ENCODE measurements around the gene NOTCH4. TPM values are rescaled to one million over a fixed set of nuclear protein-coding genes. Genes with fewer than 3 reads are reported as not detected.
"Not testable (repeated sequence)": the region's sequence is repeated elsewhere in the genome, so short reads cannot be mapped to it uniquely, and the experiment has no call there.

Gene NOTCH4
- polyA plus RNA-seq, 4 donors: 1.1 to 15.2 (median 4.6) TPM

DNA sequence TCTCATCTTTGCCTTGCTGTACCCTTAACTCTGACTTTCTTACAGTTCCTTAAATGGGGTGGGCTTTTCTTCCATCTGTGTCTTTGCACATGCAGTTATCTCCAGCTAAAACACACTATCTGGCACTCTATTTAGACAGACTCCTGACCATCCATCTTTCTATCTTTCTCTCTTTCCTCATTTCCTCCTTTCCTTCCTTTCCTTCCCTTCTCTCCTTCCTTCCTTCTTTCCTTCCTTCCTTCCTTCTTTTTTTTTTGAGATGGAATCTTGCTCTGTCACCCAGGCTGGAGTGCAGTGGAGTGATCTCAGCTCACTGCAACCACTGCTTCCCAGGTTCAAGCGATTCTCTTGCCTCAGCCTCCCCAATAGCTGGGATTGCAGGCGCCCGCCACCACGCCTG, 8.2 kb downstream of the NOTCH4 start:
- Histone ChIP-seq H3K27me3 (ENCODE audit: control insufficient read depth in 3 of 3, insufficient read depth in 3 of 3, low read length in 3 of 3) (peaks cover 0 to 2% (median 0%) of the 10 kb centered on the region in 3 donors), H3K4me3 (ENCODE audit: low read depth in 1 of 3, low read length in 3 of 3) (no peak overlapping the region), H3K36me3 (ENCODE audit: control insufficient read depth in 3 of 3, insufficient read depth in 2 of 3, low read depth in 1 of 3, low read length in 3 of 3) (no peaks in the 10 kb centered on the region), H3K9me3 (ENCODE audit: control insufficient read depth in 2 of 2, insufficient read depth in 1 of 2, low read depth in 1 of 2, low read length in 1 of 2) (no peaks in the 10 kb centered on the region), H3K27ac (ENCODE audit: low read depth in 1 of 3, low read length in 2 of 3) (no peak overlapping the region), H3K4me1 (ENCODE audit: control insufficient read depth in 3 of 3, insufficient read depth in 2 of 3, low read depth in 1 of 3, low read length in 2 of 3) (no peaks in the 10 kb centered on the region)
- no peak for FAIRE-seq
- 95 to 99% (median 98%) methylated on average over 4 of the region's 4 CpGs for WGBS, 3 donors
- no peak for DNase-seq

DNA sequence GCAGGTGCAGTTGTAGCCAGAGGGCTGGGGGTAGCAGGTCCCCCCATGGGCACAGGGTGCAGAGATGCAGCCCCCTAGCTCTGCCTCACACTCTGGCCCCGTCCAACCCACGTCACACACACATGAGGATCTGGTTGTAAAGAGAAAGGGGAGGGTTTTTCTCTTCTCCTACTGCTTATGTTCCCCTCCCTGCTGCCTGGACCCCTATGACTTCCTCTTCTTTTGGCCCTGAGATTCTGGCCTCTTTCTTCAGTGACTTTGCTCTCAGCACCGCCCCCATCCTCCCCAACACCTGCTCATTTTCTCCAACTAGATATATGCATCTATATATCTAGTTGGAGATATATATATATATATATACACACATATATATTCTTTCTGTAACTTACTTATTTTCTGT, 9.7 kb downstream of the NOTCH4 start:
- FAIRE-seq (no peak), DNase-seq (no peak)
- H3K9me3 ChIP-seq (ENCODE audit: control insufficient read depth in 2 of 2, insufficient read depth in 1 of 2, low read depth in 1 of 2, low read length in 1 of 2): no peaks in the 10 kb centered on the region
- no peak overlapping the region for H3K4me3 ChIP-seq (ENCODE audit: low read depth in 1 of 3, low read length in 3 of 3)
- no peaks in the 10 kb centered on the region for H3K36me3 ChIP-seq (ENCODE audit: control insufficient read depth in 3 of 3, insufficient read depth in 2 of 3, low read depth in 1 of 3, low read length in 3 of 3)
- 81 to 92% (median 81%) methylated on average over 3 of the region's 3 CpGs for WGBS, 3 donors
- H3K27me3 ChIP-seq (ENCODE audit: control insufficient read depth in 3 of 3, insufficient read depth in 3 of 3, low read length in 3 of 3): peaks cover 0 to 2% (median 0%) of the 10 kb centered on the region in 3 donors
- H3K4me1 ChIP-seq (ENCODE audit: control insufficient read depth in 3 of 3, insufficient read depth in 2 of 3, low read depth in 1 of 3, low read length in 2 of 3): no peaks in the 10 kb centered on the region
- no peak overlapping the region for H3K27ac ChIP-seq (ENCODE audit: low read depth in 1 of 3, low read length in 2 of 3)

DNA sequence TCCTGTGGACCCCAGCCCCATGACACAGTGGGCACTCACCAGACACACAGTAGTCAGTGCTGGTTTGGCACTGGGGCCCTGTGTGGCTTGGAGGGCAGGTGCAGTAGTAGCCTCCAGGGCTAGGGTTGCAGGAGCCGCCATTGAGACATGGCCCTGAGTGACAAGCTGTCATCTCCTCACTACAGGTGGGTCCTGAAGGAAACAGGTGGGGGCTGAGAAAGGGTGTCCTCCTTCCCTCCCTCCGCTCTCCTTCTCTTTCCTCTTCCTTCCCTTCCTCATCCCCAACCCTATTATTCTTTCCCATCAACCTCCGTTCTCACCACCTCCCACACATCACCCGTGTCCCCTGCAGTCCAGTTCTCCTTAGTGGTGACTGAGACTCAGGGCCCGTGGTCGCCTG, 10.2 kb downstream of the NOTCH4 start:
- DNase-seq (no peak), FAIRE-seq (no peak)
- 86 to 93% (median 91%) methylated on average over 6 of the region's 6 CpGs for WGBS, 3 donors
- no peak overlapping the region for H3K4me3 ChIP-seq (ENCODE audit: low read depth in 1 of 3, low read length in 3 of 3)
- no peak overlapping the region for H3K27ac ChIP-seq (ENCODE audit: low read depth in 1 of 3, low read length in 2 of 3)
- H3K4me1 ChIP-seq (ENCODE audit: control insufficient read depth in 3 of 3, insufficient read depth in 2 of 3, low read depth in 1 of 3, low read length in 2 of 3): no peaks in the 10 kb centered on the region
- no peaks in the 10 kb centered on the region for H3K9me3 ChIP-seq (ENCODE audit: control insufficient read depth in 2 of 2, insufficient read depth in 1 of 2, low read depth in 1 of 2, low read length in 1 of 2)
- peaks cover 0 to 2% (median 0%) of the 10 kb centered on the region in 3 donors for H3K27me3 ChIP-seq (ENCODE audit: control insufficient read depth in 3 of 3, insufficient read depth in 3 of 3, low read length in 3 of 3)
- H3K36me3 ChIP-seq (ENCODE audit: control insufficient read depth in 3 of 3, insufficient read depth in 2 of 3, low read depth in 1 of 3, low read length in 3 of 3): no peaks in the 10 kb centered on the region

DNA sequence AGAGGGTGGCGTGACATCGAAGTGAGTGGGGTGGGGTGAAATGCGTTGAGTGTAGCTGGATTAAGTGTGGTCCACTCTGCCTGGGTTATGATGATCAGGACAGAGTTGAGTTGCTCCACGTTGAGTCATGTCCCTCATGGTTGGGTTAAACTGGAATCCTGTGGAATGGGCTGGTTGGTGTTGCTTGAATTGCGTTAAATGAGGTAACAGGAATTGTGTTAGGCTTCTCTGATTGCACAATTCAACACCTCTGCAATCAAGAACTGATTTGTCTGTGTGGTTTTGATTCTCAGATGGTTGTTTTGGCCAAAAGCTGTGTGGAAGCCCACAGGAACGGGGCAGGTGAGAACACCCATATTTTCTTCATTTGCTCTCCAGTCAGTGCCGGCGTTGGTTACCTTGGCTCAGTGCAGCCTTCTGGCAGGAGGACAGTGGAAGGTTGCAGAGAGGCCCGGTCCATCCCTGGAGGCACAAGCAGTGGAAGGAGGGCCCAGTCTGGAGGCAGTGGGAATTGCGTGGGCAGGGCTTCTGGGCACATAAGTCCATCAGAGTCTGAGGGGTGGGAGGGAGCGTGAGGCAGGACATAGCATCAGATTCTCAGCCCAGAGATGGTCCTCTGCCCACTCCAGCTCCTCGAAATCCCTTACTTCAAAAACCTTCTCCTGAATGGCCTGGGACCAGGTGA, 11.6 kb downstream of the NOTCH4 start:
- FAIRE-seq: no peak

DNA sequence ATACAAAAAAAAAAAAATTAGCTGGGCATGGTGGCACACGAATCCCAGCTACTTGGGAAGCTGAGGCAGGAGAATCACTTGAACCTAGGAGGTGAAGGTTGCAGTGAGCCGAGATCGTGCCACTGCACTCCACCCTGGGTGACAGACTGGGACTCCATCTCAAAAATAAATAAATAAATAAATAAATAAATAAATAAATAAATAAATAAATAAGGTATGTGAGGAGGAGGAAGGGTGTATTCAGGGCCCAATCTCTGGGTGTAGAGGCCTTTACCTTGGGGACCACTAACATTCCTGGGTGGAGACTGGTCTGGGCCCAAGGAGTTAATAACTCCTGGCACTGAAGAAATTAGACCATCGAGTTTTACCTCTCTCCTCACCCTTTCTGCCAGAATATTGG, 12.4 kb downstream of the NOTCH4 start:
- not testable (repeated sequence) for FAIRE-seq; H3K27ac ChIP-seq (ENCODE audit: low read depth in 1 of 3, low read length in 2 of 3); H3K36me3 ChIP-seq (ENCODE audit: control insufficient read depth in 3 of 3, insufficient read depth in 2 of 3, low read depth in 1 of 3, low read length in 3 of 3); H3K9me3 ChIP-seq (ENCODE audit: control insufficient read depth in 2 of 2, insufficient read depth in 1 of 2, low read depth in 1 of 2, low read length in 1 of 2); H3K4me3 ChIP-seq (ENCODE audit: low read depth in 1 of 3, low read length in 3 of 3); H3K4me1 ChIP-seq (ENCODE audit: control insufficient read depth in 3 of 3, insufficient read depth in 2 of 3, low read depth in 1 of 3, low read length in 2 of 3); H3K27me3 ChIP-seq (ENCODE audit: control insufficient read depth in 3 of 3, insufficient read depth in 3 of 3, low read length in 3 of 3); DNase-seq
- WGBS, 3 donors: 84 to 85% (median 84%) methylated on average over 4 of the region's 4 CpGs

More for the DNA sequence above, 11.6 kb downstream of the NOTCH4 start:
- no peaks in the 10 kb centered on the region for H3K9me3 ChIP-seq (ENCODE audit: control insufficient read depth in 2 of 2, insufficient read depth in 1 of 2, low read depth in 1 of 2, low read length in 1 of 2)
- H3K4me1 ChIP-seq (ENCODE audit: control insufficient read depth in 3 of 3, insufficient read depth in 2 of 3, low read depth in 1 of 3, low read length in 2 of 3): no peaks in the 10 kb centered on the region
- no peaks in the 10 kb centered on the region for H3K36me3 ChIP-seq (ENCODE audit: control insufficient read depth in 3 of 3, insufficient read depth in 2 of 3, low read depth in 1 of 3, low read length in 3 of 3)
- DNase-seq: no peak
- no peak overlapping the region for H3K4me3 ChIP-seq (ENCODE audit: low read depth in 1 of 3, low read length in 3 of 3)
- WGBS, 3 donors: 76 to 88% (median 85%) methylated on average over 12 of the region's 12 CpGs
- H3K27me3 ChIP-seq (ENCODE audit: control insufficient read depth in 3 of 3, insufficient read depth in 3 of 3, low read length in 3 of 3): no peaks in the 10 kb centered on the region
- H3K27ac ChIP-seq (ENCODE audit: low read depth in 1 of 3, low read length in 2 of 3): no peak overlapping the region

DNA sequence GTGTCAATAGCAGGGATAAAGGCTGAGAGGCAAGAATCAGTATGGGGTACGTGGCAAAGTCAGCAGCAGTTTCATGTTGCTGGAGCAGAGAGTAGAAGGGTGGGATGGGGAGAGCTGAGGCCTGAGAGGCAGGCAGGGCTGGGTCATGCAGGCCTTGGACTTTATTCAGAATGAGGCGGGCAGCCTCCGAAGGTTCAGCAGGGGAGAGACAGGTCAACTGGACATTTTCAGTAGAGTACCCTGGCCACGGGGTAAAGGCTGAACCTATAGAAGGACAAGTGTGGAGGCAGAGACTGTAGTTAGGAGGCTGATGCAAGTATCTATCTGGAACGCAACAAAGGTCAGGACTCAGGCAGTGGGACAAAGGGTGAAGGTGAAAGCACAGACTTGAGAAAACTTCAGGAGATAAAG, 13.7 kb downstream of the NOTCH4 start:
- H3K4me3 ChIP-seq (ENCODE audit: low read depth in 1 of 3, low read length in 3 of 3): no peak overlapping the region
- no peak for FAIRE-seq
- 69 to 81% (median 80%) methylated on average over 5 of the region's 5 CpGs for WGBS, 3 donors

DNA sequence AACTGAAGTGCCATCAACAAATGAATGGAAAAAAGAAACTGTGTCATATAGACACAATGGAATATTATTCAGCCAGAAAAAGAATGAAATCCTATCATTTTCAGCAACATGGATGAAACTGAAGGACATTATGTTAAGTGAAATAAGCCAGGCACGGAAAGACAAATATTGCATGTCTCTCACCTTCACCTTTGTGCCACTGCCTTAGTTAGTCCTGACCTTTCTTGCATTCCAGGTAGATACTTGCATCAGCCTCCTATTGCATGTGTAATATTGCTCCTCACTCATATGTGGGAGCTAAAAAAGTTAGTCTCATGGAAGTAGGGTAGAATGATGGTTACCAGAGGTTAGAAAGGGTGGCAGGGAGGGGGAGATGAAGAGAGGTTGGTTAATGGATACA, 14.9 kb downstream of the NOTCH4 start:
- H3K4me1 ChIP-seq (ENCODE audit: control insufficient read depth in 3 of 3, insufficient read depth in 2 of 3, low read depth in 1 of 3, low read length in 2 of 3): no peaks in the 10 kb centered on the region
- H3K36me3 ChIP-seq (ENCODE audit: control insufficient read depth in 3 of 3, insufficient read depth in 2 of 3, low read depth in 1 of 3, low read length in 3 of 3): no peaks in the 10 kb centered on the region
- no peaks in the 10 kb centered on the region for H3K27me3 ChIP-seq (ENCODE audit: control insufficient read depth in 3 of 3, insufficient read depth in 3 of 3, low read length in 3 of 3)
- no peak for FAIRE-seq
- no peaks in the 10 kb centered on the region for H3K9me3 ChIP-seq (ENCODE audit: control insufficient read depth in 2 of 2, insufficient read depth in 1 of 2, low read depth in 1 of 2, low read length in 1 of 2)
- 73 to 85% (median 74%) methylated on average over 1 of the region's 1 CpG for WGBS, 3 donors
- no peak overlapping the region for H3K4me3 ChIP-seq (ENCODE audit: low read depth in 1 of 3, low read length in 3 of 3)
- no peak for DNase-seq
- H3K27ac ChIP-seq (ENCODE audit: low read depth in 1 of 3, low read length in 2 of 3): no peak overlapping the region

More for the DNA sequence above, 13.7 kb downstream of the NOTCH4 start:
- Histone ChIP-seq H3K36me3 (ENCODE audit: control insufficient read depth in 3 of 3, insufficient read depth in 2 of 3, low read depth in 1 of 3, low read length in 3 of 3) (no peaks in the 10 kb centered on the region), H3K4me1 (ENCODE audit: control insufficient read depth in 3 of 3, insufficient read depth in 2 of 3, low read depth in 1 of 3, low read length in 2 of 3) (no peaks in the 10 kb centered on the region), H3K9me3 (ENCODE audit: control insufficient read depth in 2 of 2, insufficient read depth in 1 of 2, low read depth in 1 of 2, low read length in 1 of 2) (no peaks in the 10 kb centered on the region), H3K27me3 (ENCODE audit: control insufficient read depth in 3 of 3, insufficient read depth in 3 of 3, low read length in 3 of 3) (no peaks in the 10 kb centered on the region), H3K27ac (ENCODE audit: low read depth in 1 of 3, low read length in 2 of 3) (no peak overlapping the region)
- DNase-seq: no peak

DNA sequence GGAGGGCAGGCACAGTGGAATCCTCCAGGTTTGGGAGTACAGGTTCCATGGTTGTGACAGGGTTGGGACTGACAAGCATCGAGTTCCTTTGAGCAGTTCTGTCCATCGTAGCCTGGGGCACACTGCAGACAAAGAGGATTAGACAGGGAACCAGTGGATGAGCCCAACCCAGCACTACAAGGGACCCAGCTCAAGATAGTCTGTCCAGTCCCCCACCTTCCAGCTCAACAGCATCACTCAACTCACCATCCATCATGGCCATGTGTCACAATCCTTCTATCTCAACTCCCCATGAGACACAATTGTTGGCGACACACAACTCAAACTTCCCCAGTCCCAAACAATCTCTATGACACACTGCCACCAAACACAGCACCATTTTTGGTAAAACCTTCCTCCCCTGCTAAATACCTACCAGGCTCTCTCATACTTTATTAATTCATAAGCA, 19.6 kb downstream of the NOTCH4 start:
- FAIRE-seq (no peak), DNase-seq (no peak)
- no peaks in the 10 kb centered on the region for H3K36me3 ChIP-seq (ENCODE audit: control insufficient read depth in 3 of 3, insufficient read depth in 2 of 3, low read depth in 1 of 3, low read length in 3 of 3)
- 79 to 88% (median 84%) methylated on average over 3 of the region's 3 CpGs for WGBS, 3 donors
- H3K27me3 ChIP-seq (ENCODE audit: control insufficient read depth in 3 of 3, insufficient read depth in 3 of 3, low read length in 3 of 3): no peaks in the 10 kb centered on the region
- H3K4me3 ChIP-seq (ENCODE audit: low read depth in 1 of 3, low read length in 3 of 3): no peak overlapping the region
- no peak overlapping the region for H3K27ac ChIP-seq (ENCODE audit: low read depth in 1 of 3, low read length in 2 of 3)
- no peaks in the 10 kb centered on the region for H3K9me3 ChIP-seq (ENCODE audit: control insufficient read depth in 2 of 2, insufficient read depth in 1 of 2, low read depth in 1 of 2, low read length in 1 of 2)
- no peaks in the 10 kb centered on the region for H3K4me1 ChIP-seq (ENCODE audit: control insufficient read depth in 3 of 3, insufficient read depth in 2 of 3, low read depth in 1 of 3, low read length in 2 of 3)
